ENCODE measurements around the gene CDCA5. TPM values are rescaled to one million over a fixed set of nuclear protein-coding genes. Genes with fewer than 3 reads are reported as not detected.

CDCA5 gene
- total RNA-seq, 1 donor from 2014 or later, result 39.3 TPM

- TF ChIP-seq CTCF (conservative IDR thresholded peaks at IDR 0.05), result no peak
- Mint-ChIP-seq H3K27ac (peak overlapping the region; percentile 90), H3K9me3 (no peaks in the 10 kb centered on the region), H3K4me1 (ENCODE audit: unreplicated experiment) (peaks cover 9% of the 10 kb centered on the region), H3K27me3 (no peaks in the 10 kb centered on the region), H3K4me3 (peak overlapping the region; percentile 95), H3K36me3 (no peaks in the 10 kb centered on the region)
- no peak for DNase-seq (ENCODE audit: extremely low spot score, unreplicated experiment)
These were observed 11.6 kb upstream of the CDCA5 start for GRCh38 chr11:65095427-65095826.

- Mint-ChIP-seq H3K9me3 (no peaks in the 10 kb centered on the region), H3K4me3 (no peak overlapping the region)
- no peak for TF ChIP-seq CTCF (conservative IDR thresholded peaks at IDR 0.05)
These were observed 6.8 kb upstream of the CDCA5 start for GRCh38 chr11:65090628-65091027.

GRCh38 chr11:65089621-65090020, 5.8 kb upstream of the CDCA5 start:
- H3K9me3 Mint-ChIP-seq, result no peaks in the 10 kb centered on the region

More at GRCh38 chr11:65090628-65091027, 6.8 kb upstream of the CDCA5 start:
- H3K27me3 Mint-ChIP-seq, result no peaks in the 10 kb centered on the region
- DNase-seq (ENCODE audit: extremely low spot score, unreplicated experiment), result no peak
- H3K27ac Mint-ChIP-seq, result no peak overlapping the region
- H3K36me3 Mint-ChIP-seq, result peaks cover 9% of the 10 kb centered on the region
- H3K4me1 Mint-ChIP-seq (ENCODE audit: unreplicated experiment), result peaks cover 5% of the 10 kb centered on the region

GRCh38 chr11:65087827-65088226, 4.0 kb upstream of the CDCA5 start:
- peaks cover 11% of the 10 kb centered on the region for H3K36me3 Mint-ChIP-seq
- H3K27ac Mint-ChIP-seq, result no peak overlapping the region
- TF ChIP-seq CTCF (conservative IDR thresholded peaks at IDR 0.05), result no peak
- H3K9me3 Mint-ChIP-seq, result no peaks in the 10 kb centered on the region
- no peak overlapping the region for H3K4me3 Mint-ChIP-seq
- H3K27me3 Mint-ChIP-seq, result no peaks in the 10 kb centered on the region
- no peak for DNase-seq (ENCODE audit: extremely low spot score, unreplicated experiment)
- peaks cover 7% of the 10 kb centered on the region for H3K4me1 Mint-ChIP-seq (ENCODE audit: unreplicated experiment)

More at GRCh38 chr11:65089621-65090020, 5.8 kb upstream of the CDCA5 start:
- Mint-ChIP-seq H3K36me3 (peaks cover 11% of the 10 kb centered on the region), H3K27ac (no peak overlapping the region), H3K4me1 (ENCODE audit: unreplicated experiment) (peaks cover 4% of the 10 kb centered on the region), H3K27me3 (no peaks in the 10 kb centered on the region), H3K4me3 (no peak overlapping the region)
- TF ChIP-seq CTCF (conservative IDR thresholded peaks at IDR 0.05), result no peak
- no peak for DNase-seq (ENCODE audit: extremely low spot score, unreplicated experiment)

- Mint-ChIP-seq H3K4me3 (no peak overlapping the region), H3K27me3 (no peaks in the 10 kb centered on the region), H3K36me3 (peaks cover 11% of the 10 kb centered on the region), H3K27ac (no peak overlapping the region), H3K9me3 (no peaks in the 10 kb centered on the region), H3K4me1 (ENCODE audit: unreplicated experiment) (peaks cover 10% of the 10 kb centered on the region)
- DNase-seq (ENCODE audit: extremely low spot score, unreplicated experiment), result no peak
- no peak for TF ChIP-seq CTCF (conservative IDR thresholded peaks at IDR 0.05)
These were observed 3.4 kb upstream of the CDCA5 start for GRCh38 chr11:65087216-65087615.

GRCh38 chr11:65086809-65087208, 3.0 kb upstream of the CDCA5 start:
- no peak for TF ChIP-seq CTCF (conservative IDR thresholded peaks at IDR 0.05)
- Mint-ChIP-seq H3K4me3 (no peak overlapping the region), H3K4me1 (ENCODE audit: unreplicated experiment) (peaks cover 10% of the 10 kb centered on the region), H3K27ac (no peak overlapping the region), H3K36me3 (peaks cover 11% of the 10 kb centered on the region), H3K9me3 (no peaks in the 10 kb centered on the region), H3K27me3 (no peaks in the 10 kb centered on the region)
- no peak for DNase-seq (ENCODE audit: extremely low spot score, unreplicated experiment)

All from type B pancreatic cell (in vitro differentiated cells).